ENCODE measurements around the gene WDR64. TPM values are rescaled to one million over a fixed set of nuclear protein-coding genes. Genes with fewer than 3 reads are reported as not detected.
"Not testable (repeated sequence)": the region's sequence is repeated elsewhere in the genome, so short reads cannot be mapped to it uniquely, and the experiment has no call there.

Gene WDR64
- total and polyA plus RNA-seq, 4 donors, result 0.11 to 0.32 (median 0.11) TPM; not detected in 1

GRCh38 chr1:241675983-241676382, 23.9 kb downstream of the WDR64 start:
- Histone ChIP-seq H3K4me1 (ENCODE audit: control insufficient read depth, insufficient read depth, low read length) (no peaks in the 10 kb centered on the region), H3K27me3 (ENCODE audit: control insufficient read depth, insufficient read depth, low read length) (no peaks in the 10 kb centered on the region), H3K4me3 (ENCODE audit: low read depth, low read length) (no peak overlapping the region), H3K27ac (ENCODE audit: low read depth, low read length) (no peak overlapping the region), H3K36me3 (ENCODE audit: control insufficient read depth, insufficient read depth, low read length) (no peaks in the 10 kb centered on the region), H3K9me3 (ENCODE audit: control insufficient read depth, insufficient read depth, low read length) (no peaks in the 10 kb centered on the region)
- no CpG with 5 or more reads among the region's 4 CpGs for WGBS (ENCODE audit: insufficient coverage)
- DNase-seq (ENCODE audit: low read depth in 4 of 6, low spot score in 6 of 6), result no peak

GRCh38 chr1:241677201-241677600, 25.1 kb downstream of the WDR64 start:
- no peak overlapping the region for H3K27ac ChIP-seq (ENCODE audit: low read depth, low read length)
- H3K27me3 ChIP-seq (ENCODE audit: control insufficient read depth, insufficient read depth, low read length), result no peaks in the 10 kb centered on the region
- H3K36me3 ChIP-seq (ENCODE audit: control insufficient read depth, insufficient read depth, low read length), result no peaks in the 10 kb centered on the region
- WGBS (ENCODE audit: insufficient coverage), result 65% methylated on average over 3 of the region's 5 CpGs
- H3K4me3 ChIP-seq (ENCODE audit: low read depth, low read length), result no peak overlapping the region
- peak in 1 of 6 donors; percentile 27 for DNase-seq (ENCODE audit: low read depth in 4 of 6, low spot score in 6 of 6)
- no peaks in the 10 kb centered on the region for H3K4me1 ChIP-seq (ENCODE audit: control insufficient read depth, insufficient read depth, low read length)
- H3K9me3 ChIP-seq (ENCODE audit: control insufficient read depth, insufficient read depth, low read length), result no peaks in the 10 kb centered on the region

GRCh38 chr1:241678536-241678935, 26.5 kb downstream of the WDR64 start:
- no peak overlapping the region for H3K4me3 ChIP-seq (ENCODE audit: low read depth, low read length)
- H3K27ac ChIP-seq (ENCODE audit: low read depth, low read length), result no peak overlapping the region
- H3K9me3 ChIP-seq (ENCODE audit: control insufficient read depth, insufficient read depth, low read length), result no peaks in the 10 kb centered on the region
- peak in 1 of 6 donors; percentile 54 for DNase-seq (ENCODE audit: low read depth in 4 of 6, low spot score in 6 of 6)
- H3K4me1 ChIP-seq (ENCODE audit: control insufficient read depth, insufficient read depth, low read length), result no peaks in the 10 kb centered on the region
- no peaks in the 10 kb centered on the region for H3K27me3 ChIP-seq (ENCODE audit: control insufficient read depth, insufficient read depth, low read length)
- no peaks in the 10 kb centered on the region for H3K36me3 ChIP-seq (ENCODE audit: control insufficient read depth, insufficient read depth, low read length)
- no CpG with 5 or more reads among the region's 2 CpGs for WGBS (ENCODE audit: insufficient coverage)

DNA sequence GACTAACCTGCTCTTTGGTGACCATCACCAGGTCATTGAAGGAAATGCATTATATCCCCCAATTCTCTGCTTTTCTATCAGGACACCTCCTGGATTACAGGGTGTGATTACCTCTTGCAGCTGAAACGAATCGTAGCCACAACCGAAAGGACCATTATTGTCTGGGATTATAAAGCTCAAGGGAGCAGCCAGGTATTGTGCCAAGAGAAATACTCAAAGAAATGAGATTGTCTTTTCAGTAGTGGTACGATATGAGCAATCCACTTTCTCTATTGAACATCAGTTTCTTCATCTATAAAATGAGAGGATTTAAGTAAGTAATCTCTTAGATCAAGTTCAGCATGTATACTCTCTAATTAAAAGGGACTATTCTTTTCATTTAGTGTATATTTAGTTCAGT, 27.3 kb downstream of the WDR64 start:
- no CpG with 5 or more reads among the region's 4 CpGs for WGBS (ENCODE audit: insufficient coverage)
- Histone ChIP-seq H3K4me3 (ENCODE audit: low read depth, low read length) (no peak overlapping the region), H3K36me3 (ENCODE audit: control insufficient read depth, insufficient read depth, low read length) (no peaks in the 10 kb centered on the region), H3K27me3 (ENCODE audit: control insufficient read depth, insufficient read depth, low read length) (no peaks in the 10 kb centered on the region), H3K27ac (ENCODE audit: low read depth, low read length) (no peak overlapping the region), H3K9me3 (ENCODE audit: control insufficient read depth, insufficient read depth, low read length) (no peaks in the 10 kb centered on the region), H3K4me1 (ENCODE audit: control insufficient read depth, insufficient read depth, low read length) (no peaks in the 10 kb centered on the region)
- no peak for DNase-seq (ENCODE audit: low read depth in 4 of 6, low spot score in 6 of 6)

DNA sequence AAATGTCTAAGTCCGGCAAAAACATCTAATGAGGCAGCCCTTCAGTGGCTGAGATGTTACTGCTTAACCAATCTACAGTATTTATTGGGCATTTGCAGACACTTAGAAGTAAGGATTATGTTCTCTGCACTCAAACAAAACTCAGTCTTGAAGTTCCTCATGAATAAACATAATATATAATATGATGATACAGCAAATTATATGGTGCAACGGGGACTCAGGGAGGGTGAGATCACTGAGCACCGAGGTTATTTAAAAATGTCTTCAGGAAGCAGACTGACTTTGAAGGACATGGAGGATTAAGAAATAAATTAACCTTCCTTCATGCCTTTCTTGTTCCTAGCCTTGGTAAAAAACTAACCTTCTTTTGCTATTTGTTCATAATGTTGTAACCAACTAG, 27.9 kb downstream of the WDR64 start:
- Histone ChIP-seq H3K27ac (ENCODE audit: low read depth, low read length) (no peak overlapping the region), H3K4me3 (ENCODE audit: low read depth, low read length) (no peak overlapping the region), H3K36me3 (ENCODE audit: control insufficient read depth, insufficient read depth, low read length) (no peaks in the 10 kb centered on the region), H3K4me1 (ENCODE audit: control insufficient read depth, insufficient read depth, low read length) (no peaks in the 10 kb centered on the region), H3K27me3 (ENCODE audit: control insufficient read depth, insufficient read depth, low read length) (no peaks in the 10 kb centered on the region), H3K9me3 (ENCODE audit: control insufficient read depth, insufficient read depth, low read length) (no peaks in the 10 kb centered on the region)
- WGBS (ENCODE audit: insufficient coverage), result no CpG with 5 or more reads among the region's 3 CpGs
- no peak for DNase-seq (ENCODE audit: low read depth in 4 of 6, low spot score in 6 of 6)

- not testable (repeated sequence) for H3K4me1 ChIP-seq (ENCODE audit: control insufficient read depth, insufficient read depth, low read length); H3K27me3 ChIP-seq (ENCODE audit: control insufficient read depth, insufficient read depth, low read length); DNase-seq (ENCODE audit: low read depth in 4 of 6, low spot score in 6 of 6); H3K9me3 ChIP-seq (ENCODE audit: control insufficient read depth, insufficient read depth, low read length); H3K4me3 ChIP-seq (ENCODE audit: low read depth, low read length); H3K36me3 ChIP-seq (ENCODE audit: control insufficient read depth, insufficient read depth, low read length); H3K27ac ChIP-seq (ENCODE audit: low read depth, low read length)
- no CpG with 5 or more reads among the region's 4 CpGs for WGBS (ENCODE audit: insufficient coverage)
Measured at GRCh38 chr1:241681861-241682448, 29.9 kb downstream of the WDR64 start.

- Histone ChIP-seq H3K9me3 (ENCODE audit: control insufficient read depth, insufficient read depth, low read length) (no peaks in the 10 kb centered on the region), H3K4me1 (ENCODE audit: control insufficient read depth, insufficient read depth, low read length) (no peaks in the 10 kb centered on the region), H3K27ac (ENCODE audit: low read depth, low read length) (no peak overlapping the region), H3K36me3 (ENCODE audit: control insufficient read depth, insufficient read depth, low read length) (no peaks in the 10 kb centered on the region), H3K27me3 (ENCODE audit: control insufficient read depth, insufficient read depth, low read length) (no peaks in the 10 kb centered on the region), H3K4me3 (ENCODE audit: low read depth, low read length) (no peak overlapping the region)
- DNase-seq (ENCODE audit: low read depth in 4 of 6, low spot score in 6 of 6), result no peak
- no CpG with 5 or more reads among the region's 2 CpGs for WGBS (ENCODE audit: insufficient coverage)
Measured at GRCh38 chr1:241682921-241683320, 30.8 kb downstream of the WDR64 start.

- Histone ChIP-seq H3K36me3 (ENCODE audit: control insufficient read depth, insufficient read depth, low read length) (no peaks in the 10 kb centered on the region), H3K27me3 (ENCODE audit: control insufficient read depth, insufficient read depth, low read length) (no peaks in the 10 kb centered on the region), H3K27ac (ENCODE audit: low read depth, low read length) (no peak overlapping the region), H3K4me3 (ENCODE audit: low read depth, low read length) (no peak overlapping the region), H3K4me1 (ENCODE audit: control insufficient read depth, insufficient read depth, low read length) (no peaks in the 10 kb centered on the region), H3K9me3 (ENCODE audit: control insufficient read depth, insufficient read depth, low read length) (no peaks in the 10 kb centered on the region)
- no CpG with 5 or more reads among the region's 1 CpG for WGBS (ENCODE audit: insufficient coverage)
- DNase-seq (ENCODE audit: low read depth in 4 of 6, low spot score in 6 of 6), result no peak
Measured at GRCh38 chr1:241684108-241684507, 32.0 kb downstream of the WDR64 start.

DNA sequence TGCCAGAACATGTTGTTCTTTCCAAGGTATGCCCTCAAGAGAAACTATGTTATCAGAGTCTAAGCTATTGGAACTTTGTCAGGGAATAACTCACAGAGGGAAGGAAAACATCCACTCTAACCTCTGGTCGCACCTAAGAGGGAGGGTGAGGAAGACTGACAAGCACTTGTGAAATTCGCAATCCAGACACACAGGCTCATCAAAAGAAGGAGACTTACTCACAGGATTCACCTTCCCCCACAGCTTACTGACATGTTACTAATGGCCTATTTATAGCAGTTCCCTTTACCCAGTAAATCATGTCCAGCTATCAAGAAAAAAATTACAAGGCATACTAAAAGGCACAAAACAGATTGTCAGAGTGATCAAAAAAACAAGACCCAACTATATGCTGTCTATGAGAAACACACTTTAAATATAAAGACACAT, 36.9 kb downstream of the WDR64 start:
- Histone ChIP-seq H3K4me1 (ENCODE audit: control insufficient read depth, insufficient read depth, low read length) (no peaks in the 10 kb centered on the region), H3K4me3 (ENCODE audit: low read depth, low read length) (no peak overlapping the region), H3K27me3 (ENCODE audit: control insufficient read depth, insufficient read depth, low read length) (no peaks in the 10 kb centered on the region), H3K27ac (ENCODE audit: low read depth, low read length) (no peak overlapping the region), H3K9me3 (ENCODE audit: control insufficient read depth, insufficient read depth, low read length) (no peaks in the 10 kb centered on the region), H3K36me3 (ENCODE audit: control insufficient read depth, insufficient read depth, low read length) (no peaks in the 10 kb centered on the region)
- WGBS (ENCODE audit: insufficient coverage), result no CpG with 5 or more reads among the region's 2 CpGs
- DNase-seq (ENCODE audit: low read depth in 4 of 6, low spot score in 6 of 6), result no peak

DNA sequence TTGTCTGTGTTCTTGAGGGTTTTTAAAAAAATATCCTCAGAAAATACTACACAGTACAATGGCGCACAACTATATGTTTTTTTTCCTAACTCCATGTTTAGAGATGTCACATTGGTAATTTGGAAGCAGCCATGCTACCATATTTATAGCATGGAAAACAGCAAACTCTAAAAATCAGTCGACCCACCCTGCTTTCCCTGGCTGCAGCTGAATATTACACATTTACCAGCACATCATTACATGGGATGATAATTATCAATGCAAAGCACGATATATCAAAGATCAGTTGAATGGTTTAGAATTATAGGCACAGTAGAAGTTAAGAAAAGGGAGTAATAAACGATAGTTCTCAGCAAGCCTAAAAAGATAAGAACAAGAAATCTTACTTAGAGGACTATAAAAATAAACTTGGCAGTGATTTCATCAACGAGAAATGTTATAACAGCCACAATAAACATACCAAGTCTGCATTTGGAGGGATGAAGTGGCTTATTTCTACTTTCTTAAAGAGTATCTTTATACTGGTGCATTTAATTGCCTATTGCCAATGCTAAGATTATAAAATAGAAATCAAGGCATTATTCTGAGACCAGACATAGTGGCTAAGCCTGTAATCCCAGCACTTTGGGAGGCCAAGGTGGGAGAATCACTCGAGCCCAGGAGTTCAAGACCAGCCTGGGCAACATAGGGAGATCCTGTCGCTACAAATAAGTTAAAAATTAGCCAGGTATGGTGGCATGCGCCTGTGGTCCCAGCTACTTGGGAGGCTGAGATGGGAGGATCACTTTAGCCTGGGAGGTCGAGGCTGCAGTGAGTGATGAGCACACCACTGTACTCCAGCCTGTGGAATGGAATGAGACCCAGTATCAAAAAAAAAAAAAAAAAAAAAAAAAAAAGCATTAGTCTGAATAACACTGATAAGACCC, 43.4 kb downstream of the WDR64 start:
- Histone ChIP-seq H3K4me3 (ENCODE audit: low read depth, low read length) (no peak overlapping the region), H3K27ac (ENCODE audit: low read depth, low read length) (no peak overlapping the region), H3K36me3 (ENCODE audit: control insufficient read depth, insufficient read depth, low read length) (no peaks in the 10 kb centered on the region), H3K9me3 (ENCODE audit: control insufficient read depth, insufficient read depth, low read length) (no peaks in the 10 kb centered on the region), H3K4me1 (ENCODE audit: control insufficient read depth, insufficient read depth, low read length) (no peaks in the 10 kb centered on the region), H3K27me3 (ENCODE audit: control insufficient read depth, insufficient read depth, low read length) (no peaks in the 10 kb centered on the region)
- DNase-seq (ENCODE audit: low read depth in 4 of 6, low spot score in 6 of 6), result peak in 2 of 6 donors; percentile 27 to 31
- 92% methylated on average over 3 of the region's 9 CpGs for WGBS (ENCODE audit: insufficient coverage)

Measured in spinal cord (tissue), 10 donors.